SK-N-MC (cell line): ENCODE results near the gene CDH1.

Source experiments
- EZH2 ChIP-seq: fragments of 200-600 bp; sonication (generic); IDR thresholded peaks from one replicate; pipeline ENCODE4 v1.6.1; 2017; ENCODE audit warnings: antibody characterized with exemption
- FOXP2 ChIP-seq: optimal IDR thresholded peaks from 2 replicates; pipeline ENCODE3; 2011; ENCODE audit warnings: mild to moderate bottlenecking, moderate library complexity; ENCODE audit not compliant: insufficient read depth; ENCODE audit errors: extremely low read length, control extremely low read depth

DNA sequence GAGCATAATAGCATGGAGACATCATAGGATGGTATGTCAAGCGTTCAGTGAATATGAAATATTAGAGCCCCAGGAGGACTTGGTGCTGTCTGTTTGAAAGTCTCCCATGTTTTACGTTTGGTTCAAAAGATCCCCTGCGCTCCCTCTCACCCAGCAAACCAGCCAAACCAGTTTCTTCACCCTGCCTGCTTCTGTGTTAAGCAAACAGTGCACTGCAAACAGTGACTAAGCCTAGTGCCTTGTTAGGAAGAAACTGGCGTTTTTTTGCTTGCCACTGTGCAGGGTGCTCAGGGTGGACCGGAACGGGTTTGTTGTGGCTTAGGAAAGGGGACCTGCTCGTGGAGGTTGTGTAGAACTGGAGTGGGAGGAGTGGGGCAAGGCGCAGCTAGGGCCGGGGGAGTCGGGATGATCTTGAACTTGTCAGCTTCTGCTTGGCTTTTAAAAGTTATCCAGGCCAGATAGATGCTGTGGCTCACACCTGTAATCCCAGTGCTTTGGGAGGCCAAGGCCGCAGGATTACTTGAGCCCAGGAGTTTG is 7.7 kb downstream of the CDH1 start:
- no peak for TF ChIP-seq EZH2
- no peak for TF ChIP-seq FOXP2
